MM.1S (cell line): ENCODE results near the gene VCP.

Experiments
- CTCF ChIP-seq: fragments of 300-600 bp; sonication (generic); IDR thresholded peaks from 2 replicates; pipeline ENCODE4 v1.5.1; 2016; ENCODE audit warnings: antibody characterized with exemption, low read length, mixed read lengths
- EZH2 ChIP-seq: fragments of 300-600 bp; sonication (generic); optimal IDR thresholded peaks from 2 replicates; pipeline ENCODE3; 2017; ENCODE audit warnings: low read depth, mild to moderate bottlenecking, antibody characterized with exemption, low read length, mixed read lengths

GRCh38 chr9:35051069-35051967 lies 21.1 kb downstream of the VCP start:
- TF ChIP-seq CTCF (peak; percentile 67), EZH2 (no peak)
